GM23338 (cell line): ENCODE results near the gene POLR3G. TPM values are rescaled to one million over a fixed set of nuclear protein-coding genes. Genes with fewer than 3 reads are reported as not detected.

Source experiments
- ATAC-seq: fragments of 200-7000 bp; cut with Tn5 transposase; 3 replicates; pipeline ENCODE4 v1.9.1; 2020
- DNase-seq: peaks from one replicate; pipeline ENCODE4 v3.0.0-alpha.2; 2015; ENCODE audit warnings: low spot score
- H2AFZ ChIP-seq: fragments of 200-600 bp; sonication (generic); 2 replicates; pipeline ENCODE4 v1.8.0; 2016; ENCODE audit warnings: antibody characterized with exemption, mild to moderate bottlenecking, moderate library complexity
- H3F3A ChIP-seq: fragments of 200-600 bp; sonication (generic); replicated peaks from 2 replicates; pipeline ENCODE4 v1.8.0; 2017; ENCODE audit warnings: antibody characterized with exemption, mixed run types, low read depth
- H3K27ac ChIP-seq: fragments of 200-600 bp; sonication (generic); 2 replicates; pipeline ENCODE4 v1.6.1; 2016; ENCODE audit warnings: low read depth
- H3K27me3 ChIP-seq: fragments of 200-600 bp; sonication (generic); 2 replicates; pipeline ENCODE4 v1.8.0; 2016; ENCODE audit warnings: mild to moderate bottlenecking, mixed run types, moderate library complexity; ENCODE audit not compliant: insufficient read depth
- H3K36me3 ChIP-seq: fragments of 200-600 bp; sonication (generic); 2 replicates; pipeline ENCODE4 v1.8.0; 2016; ENCODE audit warnings: mild to moderate bottlenecking; ENCODE audit not compliant: insufficient read depth
- H3K4me1 ChIP-seq: fragments of 200-600 bp; sonication (generic); 2 replicates; pipeline ENCODE4 v1.8.0; 2016; ENCODE audit warnings: mild to moderate bottlenecking, moderate library complexity; ENCODE audit not compliant: insufficient read depth
- H3K4me2 ChIP-seq: fragments of 200-600 bp; sonication (generic); 2 replicates; pipeline ENCODE4 v1.7.1; 2017; ENCODE audit warnings: mixed run types
- H3K4me3 ChIP-seq: fragments of 200-600 bp; sonication (generic); 2 replicates; pipeline ENCODE4 v1.6.1; 2016; ENCODE audit warnings: mixed run types
- H3K79me2 ChIP-seq: fragments of 200-600 bp; sonication (generic); replicated peaks from 2 replicates; pipeline ENCODE4 v1.8.0; 2017; ENCODE audit warnings: mild to moderate bottlenecking; ENCODE audit not compliant: insufficient read depth
- H3K9me2 ChIP-seq: fragments of 200-600 bp; sonication (generic); 2 replicates; pipeline ENCODE4 v1.8.0; 2017; ENCODE audit not compliant: insufficient read depth
- H4K20me1 ChIP-seq: fragments of 200-600 bp; sonication (generic); replicated peaks from 2 replicates; pipeline ENCODE4 v1.8.0; 2017; ENCODE audit warnings: mild to moderate bottlenecking; ENCODE audit not compliant: insufficient read depth
- H3K27ac Mint-ChIP-seq: 2 replicates; pipeline ENCODE4 v1.8.0; 2020; ENCODE audit warnings: inconsistent platforms, mild to moderate bottlenecking, moderate library complexity, mixed read lengths
- H3K27me3 Mint-ChIP-seq: 3 replicates; pipeline ENCODE4 v1.8.0; 2022; ENCODE audit warnings: low read depth, mild to moderate bottlenecking, moderate library complexity, mixed read lengths, inconsistent platforms; ENCODE audit not compliant: insufficient read depth, poor library complexity
- H3K36me3 Mint-ChIP-seq: 3 replicates; pipeline ENCODE4 v1.8.0; 2021; ENCODE audit warnings: low read depth, mild to moderate bottlenecking, inconsistent platforms, moderate library complexity, mixed read lengths
- H3K4me1 Mint-ChIP-seq: 3 replicates; pipeline ENCODE4 v1.8.0; 2020; ENCODE audit warnings: mild to moderate bottlenecking, inconsistent platforms, mixed read lengths
- H3K4me3 Mint-ChIP-seq: 3 replicates; pipeline ENCODE4 v1.8.0; 2021; ENCODE audit warnings: moderate library complexity, mild to moderate bottlenecking, inconsistent platforms, mixed read lengths
- H3K9me3 Mint-ChIP-seq: 3 replicates; pipeline ENCODE4 v1.8.0; 2020; ENCODE audit warnings: moderate library complexity, mild to moderate bottlenecking, inconsistent platforms, mixed read lengths
- CREB1 ChIP-seq: fragments of 250-450 bp; sonication (Bioruptor Pico); IDR thresholded peaks from 2 replicates; pipeline ENCODE4 v1.5.0; 2020; ENCODE audit warnings: low read depth, mild to moderate bottlenecking, moderate library complexity
- EZH2 ChIP-seq: fragments of 200-600 bp; sonication (generic); IDR thresholded peaks from one replicate; pipeline ENCODE4 v1.8.0; 2017; ENCODE audit warnings: antibody characterized with exemption, mild to moderate bottlenecking, low read depth; ENCODE audit not compliant: unreplicated experiment
- EZH2phosphoT487 ChIP-seq: fragments of 200-600 bp; sonication (generic); IDR thresholded peaks from one replicate; pipeline ENCODE4 v1.8.1; 2018; ENCODE audit warnings: antibody characterized with exemption; ENCODE audit not compliant: unreplicated experiment
- JUNB ChIP-seq: IDR thresholded peaks from one replicate; pipeline ENCODE4 v1.6.1; 2016; ENCODE audit warnings: antibody characterized with exemption; ENCODE audit not compliant: unreplicated experiment
- NANOG ChIP-seq: IDR thresholded peaks from 2 replicates; pipeline ENCODE4 v1.6.1; 2016; ENCODE audit warnings: antibody characterized with exemption, borderline replicate concordance
- POLR2AphosphoS5 ChIP-seq: IDR thresholded peaks from 2 replicates; pipeline ENCODE4 v1.6.1; 2016; ENCODE audit warnings: antibody characterized with exemption, low read depth
- STAT1 ChIP-seq: IDR thresholded peaks from one replicate; pipeline ENCODE4 v1.6.1; 2016; ENCODE audit warnings: antibody characterized with exemption; ENCODE audit not compliant: unreplicated experiment
- ZNF114 ChIP-seq: fragments of 250-450 bp; sonication (Bioruptor Pico); IDR thresholded peaks from 2 replicates; pipeline ENCODE4 v1.5.0; 2020; ENCODE audit warnings: mild to moderate bottlenecking, moderate library complexity
- ZNF331 ChIP-seq: fragments of 250-450 bp; sonication (Bioruptor Pico); IDR thresholded peaks from 2 replicates; pipeline ENCODE4 v1.5.0; 2020; ENCODE audit warnings: low read depth, mild to moderate bottlenecking, moderate library complexity
- polyA plus RNA-seq: library from polyadenylated mRNA; unstranded; fragments of >200 nt; fragmentation: Nextera tagmentation; extraction: Ambion mirVana; gene quantifications from 2 replicates; pipeline ENCODE4 v1.2.1, GENCODE V29; 2016
- total RNA-seq: library from RNA; depleted of rRNA; stranded (reverse); fragments of >200 nt; shearing (Covaris generic); gene quantifications from 2 replicates; pipeline ENCODE4 v1.2.3, GENCODE V29; 2014
- TF ChIP-seq, protein P1 (sequence below): IDR thresholded peaks from one replicate; pipeline ENCODE4 v1.6.1; 2018; ENCODE audit warnings: antibody characterized with exemption; ENCODE audit not compliant: unreplicated experiment
- TF ChIP-seq, protein P2 (sequence below), 2 experiments: fragments of 200-600 bp in 1 of 2; sonication (generic) in 1 of 2; conservative IDR thresholded peaks; 2 replicates each; pipeline versions ENCODE4 v1.5.1 to v1.6.1; 2016 to 2017; ENCODE audit warnings: antibody characterized with exemption in 2 of 2, low read depth in 2 of 2, mild to moderate bottlenecking in 2 of 2, moderate library complexity in 1 of 2
- TF ChIP-seq, protein P3 (sequence below): fragments of 250-450 bp; sonication (Bioruptor Pico); IDR thresholded peaks from 2 replicates; pipeline ENCODE4 v1.5.0; 2020; ENCODE audit warnings: mild to moderate bottlenecking, moderate library complexity
- TF ChIP-seq, protein P4 (sequence below): IDR thresholded peaks from 2 replicates; pipeline ENCODE4 v1.6.1; 2016; ENCODE audit warnings: antibody characterized with exemption

POLR3G gene
- total and polyA plus RNA-seq, 2 experiments from 2014 or later: 147 to 376 TPM

DNA sequence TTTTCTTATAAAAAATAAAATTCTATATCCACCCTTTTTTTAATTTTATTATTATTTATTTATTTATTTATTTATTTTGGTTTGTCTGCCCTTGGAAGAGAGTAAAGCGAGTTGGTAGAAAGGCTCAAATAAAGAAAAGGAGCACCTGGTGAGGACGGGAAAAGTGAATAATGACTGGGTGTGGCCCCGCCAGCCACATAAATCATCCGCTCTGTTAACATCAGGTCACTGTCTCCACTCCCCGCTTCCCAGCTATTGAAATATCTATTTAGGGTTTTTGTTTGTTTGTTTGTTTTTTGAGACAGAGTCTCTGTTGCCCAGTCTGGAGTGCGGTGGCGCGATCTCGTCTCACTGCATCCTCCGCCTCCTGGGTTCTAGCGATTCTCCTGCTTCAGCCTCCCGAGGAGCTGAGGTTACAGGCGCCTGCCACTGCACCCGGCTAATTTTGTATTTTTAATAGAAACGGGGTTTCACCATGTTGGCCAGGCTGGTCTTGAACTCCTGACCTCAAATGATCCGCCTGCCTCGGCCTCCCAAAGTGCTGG is 844 bp downstream of the POLR3G start:
- Mint-ChIP-seq H3K27me3 (peaks cover 15% of the 10 kb centered on the region), H3K4me3 (peak overlapping the region; percentile 97), H3K4me1 (peaks cover 52% of the 10 kb centered on the region), H3K27ac (peak overlapping the region; percentile 77), H3K9me3 (no peaks in the 10 kb centered on the region; the same call in 2 of the 3 replicates), H3K36me3 (peaks cover 29% of the 10 kb centered on the region)
- Histone ChIP-seq H3K79me2 (peaks cover 59% of the 10 kb centered on the region), H3K4me1 (peaks cover 42% of the 10 kb centered on the region), H3K4me3 (peak overlapping the region; percentile 83), H3K27ac (peak overlapping the region; percentile 85), H2AFZ (no peak overlapping the region), H3K9me2 (no peaks in the 10 kb centered on the region), H3K4me2 (peak overlapping the region; percentile 79), H4K20me1 (no peaks in the 10 kb centered on the region), H3K27me3 (no peaks in the 10 kb centered on the region), H3K36me3 (no peaks in the 10 kb centered on the region), H3F3A (peaks cover 22% of the 10 kb centered on the region)
- DNase-seq (peak; percentile 16), ATAC-seq (no peak)
- TF ChIP-seq EZH2phosphoT487 (no peak), STAT1 (no peak), JUNB (no peak), POLR2AphosphoS5 (no peak), CREB1 (CRISPR knock-in tag) (no peak), ZNF114 (CRISPR knock-in tag) (no peak), NANOG (no peak), EZH2 (no peak), ZNF331 (CRISPR knock-in tag) (no peak)
- TF ChIP-seq, protein P1, sequence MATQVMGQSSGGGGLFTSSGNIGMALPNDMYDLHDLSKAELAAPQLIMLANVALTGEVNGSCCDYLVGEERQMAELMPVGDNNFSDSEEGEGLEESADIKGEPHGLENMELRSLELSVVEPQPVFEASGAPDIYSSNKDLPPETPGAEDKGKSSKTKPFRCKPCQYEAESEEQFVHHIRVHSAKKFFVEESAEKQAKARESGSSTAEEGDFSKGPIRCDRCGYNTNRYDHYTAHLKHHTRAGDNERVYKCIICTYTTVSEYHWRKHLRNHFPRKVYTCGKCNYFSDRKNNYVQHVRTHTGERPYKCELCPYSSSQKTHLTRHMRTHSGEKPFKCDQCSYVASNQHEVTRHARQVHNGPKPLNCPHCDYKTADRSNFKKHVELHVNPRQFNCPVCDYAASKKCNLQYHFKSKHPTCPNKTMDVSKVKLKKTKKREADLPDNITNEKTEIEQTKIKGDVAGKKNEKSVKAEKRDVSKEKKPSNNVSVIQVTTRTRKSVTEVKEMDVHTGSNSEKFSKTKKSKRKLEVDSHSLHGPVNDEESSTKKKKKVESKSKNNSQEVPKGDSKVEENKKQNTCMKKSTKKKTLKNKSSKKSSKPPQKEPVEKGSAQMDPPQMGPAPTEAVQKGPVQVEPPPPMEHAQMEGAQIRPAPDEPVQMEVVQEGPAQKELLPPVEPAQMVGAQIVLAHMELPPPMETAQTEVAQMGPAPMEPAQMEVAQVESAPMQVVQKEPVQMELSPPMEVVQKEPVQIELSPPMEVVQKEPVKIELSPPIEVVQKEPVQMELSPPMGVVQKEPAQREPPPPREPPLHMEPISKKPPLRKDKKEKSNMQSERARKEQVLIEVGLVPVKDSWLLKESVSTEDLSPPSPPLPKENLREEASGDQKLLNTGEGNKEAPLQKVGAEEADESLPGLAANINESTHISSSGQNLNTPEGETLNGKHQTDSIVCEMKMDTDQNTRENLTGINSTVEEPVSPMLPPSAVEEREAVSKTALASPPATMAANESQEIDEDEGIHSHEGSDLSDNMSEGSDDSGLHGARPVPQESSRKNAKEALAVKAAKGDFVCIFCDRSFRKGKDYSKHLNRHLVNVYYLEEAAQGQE: no peak
- TF ChIP-seq, protein P2, sequence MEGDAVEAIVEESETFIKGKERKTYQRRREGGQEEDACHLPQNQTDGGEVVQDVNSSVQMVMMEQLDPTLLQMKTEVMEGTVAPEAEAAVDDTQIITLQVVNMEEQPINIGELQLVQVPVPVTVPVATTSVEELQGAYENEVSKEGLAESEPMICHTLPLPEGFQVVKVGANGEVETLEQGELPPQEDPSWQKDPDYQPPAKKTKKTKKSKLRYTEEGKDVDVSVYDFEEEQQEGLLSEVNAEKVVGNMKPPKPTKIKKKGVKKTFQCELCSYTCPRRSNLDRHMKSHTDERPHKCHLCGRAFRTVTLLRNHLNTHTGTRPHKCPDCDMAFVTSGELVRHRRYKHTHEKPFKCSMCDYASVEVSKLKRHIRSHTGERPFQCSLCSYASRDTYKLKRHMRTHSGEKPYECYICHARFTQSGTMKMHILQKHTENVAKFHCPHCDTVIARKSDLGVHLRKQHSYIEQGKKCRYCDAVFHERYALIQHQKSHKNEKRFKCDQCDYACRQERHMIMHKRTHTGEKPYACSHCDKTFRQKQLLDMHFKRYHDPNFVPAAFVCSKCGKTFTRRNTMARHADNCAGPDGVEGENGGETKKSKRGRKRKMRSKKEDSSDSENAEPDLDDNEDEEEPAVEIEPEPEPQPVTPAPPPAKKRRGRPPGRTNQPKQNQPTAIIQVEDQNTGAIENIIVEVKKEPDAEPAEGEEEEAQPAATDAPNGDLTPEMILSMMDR (conservative IDR thresholded peaks at IDR 0.05; ENCODE audit: low read depth in 2 of 2): no peak
- TF ChIP-seq, protein P3, sequence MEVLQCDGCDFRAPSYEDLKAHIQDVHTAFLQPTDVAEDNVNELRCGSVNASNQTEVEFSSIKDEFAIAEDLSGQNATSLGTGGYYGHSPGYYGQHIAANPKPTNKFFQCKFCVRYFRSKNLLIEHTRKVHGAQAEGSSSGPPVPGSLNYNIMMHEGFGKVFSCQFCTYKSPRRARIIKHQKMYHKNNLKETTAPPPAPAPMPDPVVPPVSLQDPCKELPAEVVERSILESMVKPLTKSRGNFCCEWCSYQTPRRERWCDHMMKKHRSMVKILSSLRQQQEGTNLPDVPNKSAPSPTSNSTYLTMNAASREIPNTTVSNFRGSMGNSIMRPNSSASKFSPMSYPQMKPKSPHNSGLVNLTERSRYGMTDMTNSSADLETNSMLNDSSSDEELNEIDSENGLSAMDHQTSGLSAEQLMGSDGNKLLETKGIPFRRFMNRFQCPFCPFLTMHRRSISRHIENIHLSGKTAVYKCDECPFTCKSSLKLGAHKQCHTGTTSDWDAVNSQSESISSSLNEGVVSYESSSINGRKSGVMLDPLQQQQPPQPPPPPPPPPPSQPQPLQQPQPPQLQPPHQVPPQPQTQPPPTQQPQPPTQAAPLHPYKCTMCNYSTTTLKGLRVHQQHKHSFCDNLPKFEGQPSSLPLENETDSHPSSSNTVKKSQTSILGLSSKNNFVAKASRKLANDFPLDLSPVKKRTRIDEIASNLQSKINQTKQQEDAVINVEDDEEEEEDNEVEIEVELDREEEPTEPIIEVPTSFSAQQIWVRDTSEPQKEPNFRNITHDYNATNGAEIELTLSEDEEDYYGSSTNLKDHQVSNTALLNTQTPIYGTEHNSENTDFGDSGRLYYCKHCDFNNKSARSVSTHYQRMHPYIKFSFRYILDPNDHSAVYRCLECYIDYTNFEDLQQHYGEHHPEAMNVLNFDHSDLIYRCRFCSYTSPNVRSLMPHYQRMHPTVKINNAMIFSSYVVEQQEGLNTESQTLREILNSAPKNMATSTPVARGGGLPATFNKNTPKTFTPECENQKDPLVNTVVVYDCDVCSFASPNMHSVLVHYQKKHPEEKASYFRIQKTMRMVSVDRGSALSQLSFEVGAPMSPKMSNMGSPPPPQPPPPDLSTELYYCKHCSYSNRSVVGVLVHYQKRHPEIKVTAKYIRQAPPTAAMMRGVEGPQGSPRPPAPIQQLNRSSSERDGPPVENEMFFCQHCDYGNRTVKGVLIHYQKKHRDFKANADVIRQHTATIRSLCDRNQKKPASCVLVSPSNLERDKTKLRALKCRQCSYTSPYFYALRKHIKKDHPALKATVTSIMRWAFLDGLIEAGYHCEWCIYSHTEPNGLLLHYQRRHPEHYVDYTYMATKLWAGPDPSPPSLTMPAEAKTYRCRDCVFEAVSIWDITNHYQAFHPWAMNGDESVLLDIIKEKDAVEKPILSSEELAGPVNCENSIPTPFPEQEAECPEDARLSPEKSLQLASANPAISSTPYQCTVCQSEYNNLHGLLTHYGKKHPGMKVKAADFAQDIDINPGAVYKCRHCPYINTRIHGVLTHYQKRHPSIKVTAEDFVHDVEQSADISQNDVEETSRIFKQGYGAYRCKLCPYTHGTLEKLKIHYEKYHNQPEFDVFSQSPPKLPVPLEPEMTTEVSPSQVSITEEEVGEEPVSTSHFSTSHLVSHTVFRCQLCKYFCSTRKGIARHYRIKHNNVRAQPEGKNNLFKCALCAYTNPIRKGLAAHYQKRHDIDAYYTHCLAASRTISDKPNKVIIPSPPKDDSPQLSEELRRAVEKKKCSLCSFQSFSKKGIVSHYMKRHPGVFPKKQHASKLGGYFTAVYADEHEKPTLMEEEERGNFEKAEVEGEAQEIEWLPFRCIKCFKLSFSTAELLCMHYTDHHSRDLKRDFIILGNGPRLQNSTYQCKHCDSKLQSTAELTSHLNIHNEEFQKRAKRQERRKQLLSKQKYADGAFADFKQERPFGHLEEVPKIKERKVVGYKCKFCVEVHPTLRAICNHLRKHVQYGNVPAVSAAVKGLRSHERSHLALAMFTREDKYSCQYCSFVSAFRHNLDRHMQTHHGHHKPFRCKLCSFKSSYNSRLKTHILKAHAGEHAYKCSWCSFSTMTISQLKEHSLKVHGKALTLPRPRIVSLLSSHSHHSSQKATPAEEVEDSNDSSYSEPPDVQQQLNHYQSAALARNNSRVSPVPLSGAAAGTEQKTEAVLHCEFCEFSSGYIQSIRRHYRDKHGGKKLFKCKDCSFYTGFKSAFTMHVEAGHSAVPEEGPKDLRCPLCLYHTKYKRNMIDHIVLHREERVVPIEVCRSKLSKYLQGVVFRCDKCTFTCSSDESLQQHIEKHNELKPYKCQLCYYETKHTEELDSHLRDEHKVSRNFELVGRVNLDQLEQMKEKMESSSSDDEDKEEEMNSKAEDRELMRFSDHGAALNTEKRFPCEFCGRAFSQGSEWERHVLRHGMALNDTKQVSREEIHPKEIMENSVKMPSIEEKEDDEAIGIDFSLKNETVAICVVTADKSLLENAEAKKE: no peak
- TF ChIP-seq, protein P4, sequence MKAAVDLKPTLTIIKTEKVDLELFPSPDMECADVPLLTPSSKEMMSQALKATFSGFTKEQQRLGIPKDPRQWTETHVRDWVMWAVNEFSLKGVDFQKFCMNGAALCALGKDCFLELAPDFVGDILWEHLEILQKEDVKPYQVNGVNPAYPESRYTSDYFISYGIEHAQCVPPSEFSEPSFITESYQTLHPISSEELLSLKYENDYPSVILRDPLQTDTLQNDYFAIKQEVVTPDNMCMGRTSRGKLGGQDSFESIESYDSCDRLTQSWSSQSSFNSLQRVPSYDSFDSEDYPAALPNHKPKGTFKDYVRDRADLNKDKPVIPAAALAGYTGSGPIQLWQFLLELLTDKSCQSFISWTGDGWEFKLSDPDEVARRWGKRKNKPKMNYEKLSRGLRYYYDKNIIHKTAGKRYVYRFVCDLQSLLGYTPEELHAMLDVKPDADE: no peak
